ENCODE data around the gene EXT2. TPM values are rescaled to one million over a fixed set of nuclear protein-coding genes. Genes with fewer than 3 reads are reported as not detected.

The EXT2 gene
- total RNA-seq, 1 donor from 2014 or later: 67.7 TPM

GRCh38 chr11:44171518-44171917 lies 76.0 kb downstream of the EXT2 start:
- Mint-ChIP-seq H3K9me3 (ENCODE audit: unreplicated experiment) (no peaks in the 10 kb centered on the region), H3K27me3 (ENCODE audit: low read depth, unreplicated experiment) (no peaks in the 10 kb centered on the region), H3K4me3 (ENCODE audit: unreplicated experiment) (no peak overlapping the region), H3K36me3 (ENCODE audit: low read depth, unreplicated experiment) (peaks cover 3% of the 10 kb centered on the region), H3K4me1 (ENCODE audit: low read depth, unreplicated experiment) (peaks cover 17% of the 10 kb centered on the region), H3K27ac (ENCODE audit: unreplicated experiment) (peak overlapping the region; percentile 65)
- Histone ChIP-seq H3K9me3 (ENCODE audit: insufficient read depth, low read depth, low read length) (no peaks in the 10 kb centered on the region), H3K27me3 (ENCODE audit: insufficient read depth, low read length) (no peaks in the 10 kb centered on the region), H3K27ac (ENCODE audit: low read depth, low read length) (no peak overlapping the region), H3K4me3 (ENCODE audit: insufficient read depth, low read depth, low read length) (no peak overlapping the region), H2AFZ (ENCODE audit: low read depth, low read length) (no peak overlapping the region), H3K79me2 (ENCODE audit: insufficient read depth, low read length) (no peaks in the 10 kb centered on the region), H4K20me1 (ENCODE audit: insufficient read depth, low read length) (no peaks in the 10 kb centered on the region), H3K36me3 (ENCODE audit: insufficient read depth, low read length) (no peaks in the 10 kb centered on the region), H3K9ac (ENCODE audit: low read length) (no peak overlapping the region), H3K4me1 (ENCODE audit: insufficient read depth, low read length) (no peaks in the 10 kb centered on the region), H3K4me2 (ENCODE audit: low read length) (no peak overlapping the region)
- FAIRE-seq: no peak
- TF ChIP-seq EZH2 (IDR thresholded peaks at IDR 0.05; ENCODE audit: insufficient read depth, low read length): no peak
- TF ChIP-seq CTCF (IDR thresholded peaks at IDR 0.05; ENCODE audit: insufficient read depth, low read depth, low read length): no peak
- peak; percentile 65 for DNase-seq (ENCODE audit: low read depth)

- H2AFZ ChIP-seq (ENCODE audit: low read depth, low read length): no peak overlapping the region
- H3K36me3 ChIP-seq (ENCODE audit: insufficient read depth, low read length): no peaks in the 10 kb centered on the region
- H3K4me1 ChIP-seq (ENCODE audit: insufficient read depth, low read length): no peaks in the 10 kb centered on the region
- peaks cover 2% of the 10 kb centered on the region for H4K20me1 ChIP-seq (ENCODE audit: insufficient read depth, low read length)
- DNase-seq (ENCODE audit: low read depth) (no peak), FAIRE-seq (no peak)
- Mint-ChIP-seq H3K9me3 (ENCODE audit: unreplicated experiment) (no peaks in the 10 kb centered on the region), H3K4me3 (ENCODE audit: unreplicated experiment) (no peak overlapping the region), H3K4me1 (ENCODE audit: low read depth, unreplicated experiment) (peaks cover 19% of the 10 kb centered on the region), H3K36me3 (ENCODE audit: low read depth, unreplicated experiment) (peaks cover 3% of the 10 kb centered on the region), H3K27ac (ENCODE audit: unreplicated experiment) (no peak overlapping the region), H3K27me3 (ENCODE audit: low read depth, unreplicated experiment) (no peaks in the 10 kb centered on the region)
- no peak overlapping the region for H3K27ac ChIP-seq (ENCODE audit: low read depth, low read length)
- H3K9me3 ChIP-seq (ENCODE audit: insufficient read depth, low read depth, low read length): no peaks in the 10 kb centered on the region
- H3K9ac ChIP-seq (ENCODE audit: low read length): no peak overlapping the region
- TF ChIP-seq EZH2 (IDR thresholded peaks at IDR 0.05; ENCODE audit: insufficient read depth, low read length): no peak
- no peak for TF ChIP-seq CTCF (IDR thresholded peaks at IDR 0.05; ENCODE audit: insufficient read depth, low read depth, low read length)
- H3K4me2 ChIP-seq (ENCODE audit: low read length): no peak overlapping the region
- H3K4me3 ChIP-seq (ENCODE audit: insufficient read depth, low read depth, low read length): no peak overlapping the region
- no peaks in the 10 kb centered on the region for H3K79me2 ChIP-seq (ENCODE audit: insufficient read depth, low read length)
- no peaks in the 10 kb centered on the region for H3K27me3 ChIP-seq (ENCODE audit: insufficient read depth, low read length)
These were observed 77.5 kb downstream of the EXT2 start for GRCh38 chr11:44172966-44173365.

- no peak overlapping the region for H3K27ac ChIP-seq (ENCODE audit: low read depth, low read length)
- peaks cover 3% of the 10 kb centered on the region for H3K36me3 Mint-ChIP-seq (ENCODE audit: low read depth, unreplicated experiment)
- H3K4me1 Mint-ChIP-seq (ENCODE audit: low read depth, unreplicated experiment): peaks cover 34% of the 10 kb centered on the region
- TF ChIP-seq CTCF (IDR thresholded peaks at IDR 0.05; ENCODE audit: insufficient read depth, low read depth, low read length): no peak
- no peak for TF ChIP-seq EZH2 (IDR thresholded peaks at IDR 0.05; ENCODE audit: insufficient read depth, low read length)
- H3K9me3 ChIP-seq (ENCODE audit: insufficient read depth, low read depth, low read length): no peaks in the 10 kb centered on the region
- no peaks in the 10 kb centered on the region for H3K4me1 ChIP-seq (ENCODE audit: insufficient read depth, low read length)
- H3K27me3 ChIP-seq (ENCODE audit: insufficient read depth, low read length): no peaks in the 10 kb centered on the region
- peaks cover 10% of the 10 kb centered on the region for H4K20me1 ChIP-seq (ENCODE audit: insufficient read depth, low read length)
- no peak overlapping the region for H3K27ac Mint-ChIP-seq (ENCODE audit: unreplicated experiment)
- no peaks in the 10 kb centered on the region for H3K79me2 ChIP-seq (ENCODE audit: insufficient read depth, low read length)
- DNase-seq (ENCODE audit: low read depth) (no peak), FAIRE-seq (no peak)
- H3K4me3 Mint-ChIP-seq (ENCODE audit: unreplicated experiment): no peak overlapping the region
- H3K4me2 ChIP-seq (ENCODE audit: low read length): no peak overlapping the region
- no peaks in the 10 kb centered on the region for H3K36me3 ChIP-seq (ENCODE audit: insufficient read depth, low read length)
- H3K9me3 Mint-ChIP-seq (ENCODE audit: unreplicated experiment): no peaks in the 10 kb centered on the region
- H3K27me3 Mint-ChIP-seq (ENCODE audit: low read depth, unreplicated experiment): no peaks in the 10 kb centered on the region
- H3K9ac ChIP-seq (ENCODE audit: low read length): no peak overlapping the region
- no peak overlapping the region for H3K4me3 ChIP-seq (ENCODE audit: insufficient read depth, low read depth, low read length)
- no peak overlapping the region for H2AFZ ChIP-seq (ENCODE audit: low read depth, low read length)
These were observed 79.4 kb downstream of the EXT2 start for GRCh38 chr11:44174842-44175241.

All from astrocyte (in vitro differentiated cells and primary cell).